Measurements from ENCODE around the gene HSPA1L. TPM values are rescaled to one million over a fixed set of nuclear protein-coding genes. Genes with fewer than 3 reads are reported as not detected.
"Not testable (repeated sequence)": the region's sequence is repeated elsewhere in the genome, so short reads cannot be mapped to it uniquely, and the experiment has no call there.

Gene HSPA1L
- total RNA-seq, 1 experiment from 2014 or later, result 0.12 TPM

- intact Hi-C loops (cut with micrococcal nuclease); H3K9ac ChIP-seq (ENCODE audit: low read length); H3K4me3 ChIP-seq (replicated peaks in 1 of 2; ENCODE audit: low read depth in 1 of 2, low read length in 2 of 2); CTCF ChIA-PET; ATAC-seq; H3K9me2 ChIP-seq (ENCODE audit: insufficient read depth); BruUV-seq (replicated peaks); H3K36me3 ChIP-seq (ENCODE audit: control insufficient read depth in 1 of 2, insufficient read depth in 2 of 2, low read length in 2 of 2); H3K79me2 ChIP-seq (ENCODE audit: insufficient read depth, low read length); H3K9me3 ChIP-seq (ENCODE audit: control insufficient read depth in 1 of 2, insufficient read depth in 1 of 2, low read depth in 1 of 2, low read length in 2 of 2); H2AFZ ChIP-seq (ENCODE audit: low read depth, low read length, poor library complexity, severe bottlenecking); RAD21 ChIA-PET (ENCODE audit: low non-redundant PET in 1 of 2, low total read pairs in 2 of 2, uncharacterized antibody in 2 of 2, unreplicated experiment in 2 of 2); H3K27me3 ChIP-seq (ENCODE audit: insufficient read depth, low read length); H3K27ac ChIP-seq (ENCODE audit: low read depth, low read length); DNase-seq (ENCODE audit: low read depth, low spot score); H4K20me1 ChIP-seq (ENCODE audit: insufficient read depth): not testable (repeated sequence)
- Histone ChIP-seq H3K4me2 (ENCODE audit: low read length) (peak overlapping the region; percentile 91; the same call in 1 of the 2 replicates), H3K4me1 (ENCODE audit: control insufficient read depth in 1 of 2, insufficient read depth in 2 of 2, low read length in 2 of 2) (peaks cover 50 to 57% of the 10 kb centered on the region in 2 experiments)
- POLR2A ChIA-PET, result interaction anchor here (4.9 kb wide), 1 partner anchor 13 kb away, joined by 19 read pairs; the partner anchor contains the start of gene LSM2
Observed at GRCh38 chr6:31820399-31820798, 5.3 kb upstream of the HSPA1L start.

- ATAC-seq (no peak), DNase-seq (ENCODE audit: low read depth, low spot score) (no peak)
- Histone ChIP-seq H3K9me2 (ENCODE audit: insufficient read depth) (no peaks in the 10 kb centered on the region), H3K27ac (ENCODE audit: low read depth, low read length) (no peak overlapping the region), H3K27me3 (ENCODE audit: insufficient read depth, low read length) (no peaks in the 10 kb centered on the region), H3K4me2 (ENCODE audit: low read length) (no peak overlapping the region), H3K36me3 (ENCODE audit: control insufficient read depth in 1 of 2, insufficient read depth in 2 of 2, low read length in 2 of 2) (no peaks in the 10 kb centered on the region), H3K4me1 (ENCODE audit: control insufficient read depth in 1 of 2, insufficient read depth in 2 of 2, low read length in 2 of 2) (peaks cover 53 to 54% of the 10 kb centered on the region in 2 experiments), H2AFZ (ENCODE audit: low read depth, low read length, poor library complexity, severe bottlenecking) (no peak overlapping the region), H3K9ac (ENCODE audit: low read length) (no peak overlapping the region), H3K9me3 (ENCODE audit: control insufficient read depth in 1 of 2, insufficient read depth in 1 of 2, low read depth in 1 of 2, low read length in 2 of 2) (peaks cover 0 to 5% of the 10 kb centered on the region in 2 experiments; a peak in 1 of 4 replicates), H3K4me3 (replicated peaks in 1 of 2; ENCODE audit: low read depth in 1 of 2, low read length in 2 of 2) (no peak overlapping the region), H4K20me1 (ENCODE audit: insufficient read depth) (no peaks in the 10 kb centered on the region), H3K79me2 (ENCODE audit: insufficient read depth, low read length) (no peaks in the 10 kb centered on the region)
- CTCF ChIA-PET, result no interaction called here
- no peak for TF ChIP-seq ZBTB33 (IDR thresholded peaks at IDR 0.05; ENCODE audit: extremely low read depth, insufficient replicate concordance, low read length)
- no peak for TF ChIP-seq POLR2AphosphoS5 (IDR thresholded peaks at IDR 0.05; ENCODE audit: low read depth, low read length)
- TF ChIP-seq EGR1 (IDR thresholded peaks at IDR 0.05; ENCODE audit: low read depth), result no peak
- no peak for TF ChIP-seq JUND (IDR thresholded peaks at IDR 0.05)
- POLR2A ChIA-PET, result interaction anchor here (1.6 to 4.9 kb wide), 2 partner anchors 8 to 13 kb away, joined by 4 to 19 read pairs; partner anchors contain the start of genes HSPA1B and LSM2
- RAD21 ChIA-PET (ENCODE audit: low non-redundant PET in 1 of 2, low total read pairs in 2 of 2, uncharacterized antibody in 2 of 2, unreplicated experiment in 2 of 2), result no interaction called here
- intact Hi-C loops (cut with micrococcal nuclease), result no loop called here
- BruUV-seq (replicated peaks), result no TSS peak
Observed at GRCh38 chr6:31819871-31820299, 4.8 kb upstream of the HSPA1L start.

- POLR2A ChIA-PET; RAD21 ChIA-PET (ENCODE audit: low non-redundant PET in 1 of 2, low total read pairs in 2 of 2, uncharacterized antibody in 2 of 2, unreplicated experiment in 2 of 2); H3K9me3 ChIP-seq (ENCODE audit: control insufficient read depth in 1 of 2, insufficient read depth in 1 of 2, low read depth in 1 of 2, low read length in 2 of 2); H3K27me3 ChIP-seq (ENCODE audit: insufficient read depth, low read length); H3K36me3 ChIP-seq (ENCODE audit: control insufficient read depth in 1 of 2, insufficient read depth in 2 of 2, low read length in 2 of 2); intact Hi-C loops (cut with micrococcal nuclease); H3K9me2 ChIP-seq (ENCODE audit: insufficient read depth); DNase-seq (ENCODE audit: low read depth, low spot score); H3K4me3 ChIP-seq (replicated peaks in 1 of 2; ENCODE audit: low read depth in 1 of 2, low read length in 2 of 2); H3K9ac ChIP-seq (ENCODE audit: low read length); H4K20me1 ChIP-seq (ENCODE audit: insufficient read depth); H3K27ac ChIP-seq (ENCODE audit: low read depth, low read length); H3K4me2 ChIP-seq (ENCODE audit: low read length); H3K79me2 ChIP-seq (ENCODE audit: insufficient read depth, low read length); H2AFZ ChIP-seq (ENCODE audit: low read depth, low read length, poor library complexity, severe bottlenecking); BruUV-seq (replicated peaks); ATAC-seq: not testable (repeated sequence)
- CTCF ChIA-PET, result interaction anchor here (0.6 kb wide), 1 partner anchor 43 kb away, joined by 3 read pairs; no protein-coding TSS in a partner anchor
- H3K4me1 ChIP-seq (ENCODE audit: control insufficient read depth in 1 of 2, insufficient read depth in 2 of 2, low read length in 2 of 2), result peaks cover 47 to 53% of the 10 kb centered on the region in 2 experiments
Observed at GRCh38 chr6:31817929-31818511, 2.9 kb upstream of the HSPA1L start.
